Fibroblast of lung (primary cell): Measurements from ENCODE around the gene OAS3.

Source experiments
- CTCF ChIP-seq, 2 donors: IDR thresholded peaks in 1 of 2; conservative IDR thresholded peaks in 1 of 2; 1 replicate in 1 of 2; 2 replicates in 1 of 2; pipeline ENCODE4 v1.5.1; 2011 to 2012; ENCODE audit warnings: low read length in 2 of 2, control low read depth in 1 of 2, inconsistent platforms in 1 of 2, low read depth in 1 of 2, mild to moderate bottlenecking in 1 of 2
- EZH2 ChIP-seq: IDR thresholded peaks from 2 replicates; pipeline ENCODE4 v1.5.1; 2012; ENCODE audit warnings: low read length, control low read depth, mild to moderate bottlenecking; ENCODE audit errors: missing control alignments

- TF ChIP-seq CTCF (conservative IDR thresholded peaks at IDR 0.05 in 1 of 2, IDR thresholded peaks at IDR 0.05 in 1 of 2; ENCODE audit: low read depth in 1 of 2, low read length in 2 of 2): no peak
- TF ChIP-seq EZH2: no peak
Observed at GRCh38 chr12:112979041-112979680, 40.9 kb downstream of the OAS3 start.
